HG02884 (cell line): Measurements from ENCODE around the gene SLAMF6.

ENCODE experiments used
- ATAC-seq: cut with Tn5 transposase; IDR thresholded peaks from one replicate; pipeline ENCODE4 v1.9.1; 2021; ENCODE audit warnings: mild to moderate bottlenecking, moderate library complexity; ENCODE audit not compliant: unreplicated experiment

SLAMF6 gene

DNA sequence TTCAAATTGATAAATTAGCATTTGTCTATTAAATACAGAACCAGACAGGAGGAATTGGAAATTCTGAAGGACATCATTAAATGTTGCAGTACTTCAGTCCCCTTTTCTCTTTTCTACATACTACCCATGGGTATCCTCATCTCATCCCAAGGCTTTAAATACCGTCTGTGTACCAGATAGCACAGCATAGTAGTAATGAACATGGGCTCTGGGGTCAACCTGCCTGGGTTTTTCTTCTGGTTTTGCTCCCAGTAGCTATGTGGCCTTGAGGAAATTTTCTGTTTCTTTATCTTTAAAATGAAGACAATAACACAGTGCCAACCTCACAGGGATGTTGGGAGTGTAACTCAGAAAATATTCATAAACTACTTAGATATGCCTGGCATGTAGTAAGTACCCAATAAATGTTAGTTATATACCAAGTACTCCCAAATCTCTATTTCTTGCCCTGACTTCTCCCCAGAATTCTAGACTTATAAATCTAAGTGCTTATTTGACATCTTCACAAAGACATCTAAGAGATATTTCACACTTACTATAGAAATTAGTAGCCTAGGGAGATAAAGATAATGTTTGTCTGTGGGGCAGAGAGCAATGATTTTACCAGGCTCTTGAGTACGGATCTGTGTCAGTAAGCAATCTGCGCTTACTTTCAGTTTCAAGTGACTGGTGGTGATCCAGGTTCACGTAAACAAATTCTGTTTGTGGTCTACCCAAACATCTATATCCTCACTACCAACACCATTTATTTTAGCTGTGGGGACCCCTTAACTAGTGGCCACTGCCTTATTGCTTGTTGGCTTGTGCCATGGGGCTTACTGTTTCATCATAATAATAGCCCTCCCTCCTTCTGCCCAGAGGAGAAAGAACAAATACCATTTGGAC is 85.4 kb downstream of the SLAMF6 start:
- ATAC-seq, result peak; percentile 54

DNA sequence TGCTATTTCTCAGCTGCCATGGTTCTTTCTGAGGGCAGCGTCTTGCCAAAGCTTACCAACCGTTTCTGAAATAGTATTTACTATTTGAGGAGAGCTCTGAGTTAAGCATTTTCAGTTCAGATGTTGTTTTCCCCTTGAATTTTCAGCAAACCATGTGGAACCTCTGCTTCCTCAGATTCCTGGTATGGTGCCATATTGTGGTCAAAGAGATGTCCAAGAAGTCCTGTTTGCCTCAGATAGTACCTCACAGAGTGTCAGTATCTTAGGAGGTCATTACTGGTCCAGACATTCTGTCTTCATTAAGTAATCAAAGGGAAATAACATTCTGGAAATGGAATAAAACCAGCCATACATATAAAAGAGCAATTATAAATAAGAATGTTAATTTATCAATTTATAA is 86.1 kb downstream of the SLAMF6 start:
- ATAC-seq, result no peak
